GM21360 (cell line): ENCODE measurements around the gene RBBP8.

Source experiments
- ATAC-seq: cut with Tn5 transposase; IDR thresholded peaks from one replicate; pipeline ENCODE4 v1.9.1; 2021; ENCODE audit warnings: mild to moderate bottlenecking, moderate library complexity; ENCODE audit not compliant: unreplicated experiment

RBBP8 gene

DNA sequence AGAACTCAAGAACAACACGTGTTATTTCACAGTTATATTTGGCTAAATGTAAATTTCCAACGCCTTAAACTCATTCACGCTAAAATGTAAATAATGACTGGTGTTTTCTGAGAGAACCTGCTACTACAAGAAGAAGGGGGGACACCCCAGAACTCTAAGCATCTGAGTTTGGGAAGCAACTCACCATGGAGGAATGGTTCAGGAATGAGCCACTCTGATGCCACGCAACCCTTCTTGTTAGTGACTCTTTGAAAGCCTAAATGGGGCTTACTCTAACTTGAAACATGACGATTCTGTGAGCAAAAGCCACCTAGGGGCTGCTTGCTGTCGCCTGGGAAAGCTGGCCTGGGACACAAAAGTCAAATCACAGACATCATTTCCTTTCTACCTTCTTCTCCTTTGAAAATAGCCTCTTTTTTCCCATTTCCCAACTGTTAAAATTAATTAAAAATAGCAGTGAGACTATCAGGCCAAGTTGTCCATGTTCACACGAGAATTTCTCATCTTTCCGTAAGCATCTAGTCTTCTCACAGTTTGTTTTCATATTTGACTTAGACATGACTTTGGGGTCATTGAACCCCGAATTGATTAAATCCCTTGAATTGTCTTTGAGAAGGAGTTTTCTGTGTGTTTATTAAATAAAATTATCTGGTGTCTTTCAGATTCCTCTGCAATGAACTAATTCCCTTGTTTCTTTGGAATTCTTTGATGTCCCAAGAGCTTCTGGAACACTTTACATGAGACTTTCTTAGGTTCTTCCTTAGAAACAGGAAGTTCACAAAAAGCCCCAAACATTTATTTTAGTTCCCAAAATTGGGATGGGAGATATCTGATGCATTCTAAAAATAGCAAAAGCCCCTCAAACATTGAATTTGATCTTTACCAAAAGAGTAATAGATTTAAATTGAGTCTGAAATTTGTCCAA is 126.7 kb downstream of the RBBP8 start:
- no peak for ATAC-seq

DNA sequence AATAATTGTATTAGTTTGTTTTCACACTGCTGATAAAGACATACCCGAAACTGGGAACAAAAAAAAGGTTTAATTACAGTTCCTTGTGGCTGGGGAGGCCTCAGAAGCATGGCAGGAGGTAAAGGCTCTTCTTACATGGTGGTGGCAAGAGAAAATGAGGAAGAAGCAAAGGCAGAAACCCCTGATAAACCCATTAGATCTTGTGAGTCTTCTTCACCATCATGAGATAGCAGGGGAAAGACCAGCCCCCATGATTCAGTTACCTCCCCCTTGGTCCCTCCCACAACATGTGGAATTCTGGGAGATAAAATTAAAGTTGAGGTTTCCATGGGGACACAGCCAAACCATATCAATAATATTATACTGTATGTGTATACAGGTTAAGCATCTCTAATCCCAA is 128.9 kb downstream of the RBBP8 start:
- ATAC-seq: no peak

GRCh38 chr18:23063502-23063901 is 130.4 kb downstream of the RBBP8 start:
- no peak for ATAC-seq

DNA sequence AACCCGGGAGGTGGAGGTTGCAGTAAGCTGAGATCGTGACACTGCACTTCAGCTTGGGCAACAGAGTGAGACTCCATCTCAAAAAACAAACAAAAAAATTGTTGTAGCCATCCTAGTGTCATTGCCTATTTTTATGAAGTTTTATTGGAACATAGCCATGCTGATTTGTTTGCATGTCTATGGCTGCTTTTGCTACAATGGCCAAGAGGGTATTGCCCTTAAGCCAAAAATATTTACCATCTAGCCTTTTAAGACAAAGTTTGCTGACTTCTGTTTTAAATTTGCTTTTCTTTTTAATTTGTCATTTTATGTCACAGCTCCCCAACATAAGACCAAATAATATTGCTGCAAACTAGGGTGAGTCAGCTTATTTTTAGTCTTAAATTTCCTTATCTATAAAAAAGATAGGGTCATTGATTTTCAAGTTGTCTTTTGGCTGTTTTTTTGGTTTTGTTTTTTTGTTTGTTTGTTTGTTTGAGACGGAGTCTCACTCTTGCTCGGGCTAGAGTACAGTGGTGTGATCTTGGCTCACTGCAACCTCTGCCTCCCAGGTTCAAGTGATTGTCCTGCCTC is 132.2 kb downstream of the RBBP8 start:
- no peak for ATAC-seq

GRCh38 chr18:23066060-23066459 is 132.9 kb downstream of the RBBP8 start:
- no peak for ATAC-seq

- no peak for ATAC-seq
Measured at GRCh38 chr18:23066504-23067039, 133.4 kb downstream of the RBBP8 start.

DNA sequence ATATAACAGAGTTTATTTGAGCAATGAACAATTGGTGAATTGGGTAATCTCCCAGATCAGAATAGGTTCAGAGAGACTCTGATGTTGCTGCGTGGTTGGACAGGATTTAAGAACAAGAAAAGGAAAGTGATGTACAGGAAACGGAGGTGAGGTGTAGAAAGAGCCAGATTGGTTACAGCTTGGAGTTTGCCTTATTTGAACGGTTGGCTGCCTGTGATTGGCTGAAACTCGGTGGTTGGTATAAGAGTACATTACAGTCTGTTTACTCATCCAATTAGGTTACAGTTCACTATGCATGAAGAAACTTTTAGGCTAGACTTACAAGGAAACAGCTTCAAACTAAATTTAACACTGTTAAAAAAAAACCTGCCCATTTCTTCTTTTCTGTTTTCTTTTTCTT is 134.1 kb downstream of the RBBP8 start:
- ATAC-seq: no peak

- ATAC-seq: no peak
Measured at GRCh38 chr18:23068011-23068410, 134.9 kb downstream of the RBBP8 start.

- no peak for ATAC-seq
Measured at GRCh38 chr18:23068570-23069310, 135.6 kb downstream of the RBBP8 start.

DNA sequence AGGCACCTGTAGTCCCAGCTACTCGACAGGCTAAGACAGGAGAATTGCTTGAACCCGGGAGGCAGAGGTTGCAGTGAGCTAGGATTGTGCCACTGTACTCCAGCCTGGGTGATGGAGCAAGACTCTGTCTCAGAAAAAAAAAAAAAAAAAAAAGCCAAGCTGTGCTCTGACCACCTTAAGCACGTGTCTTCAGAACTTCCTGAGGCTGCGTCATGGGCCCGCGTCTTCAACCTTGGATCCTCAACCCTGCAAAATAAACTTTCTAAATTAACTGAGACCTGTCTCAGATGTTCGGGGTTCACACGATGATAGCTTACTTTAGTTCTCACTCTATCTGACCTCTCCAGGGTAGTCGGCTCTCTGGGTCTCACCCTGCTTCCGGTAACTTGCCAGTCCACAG is 136.4 kb downstream of the RBBP8 start:
- no peak for ATAC-seq

- no peak for ATAC-seq
Measured at GRCh38 chr18:23069898-23070297, 136.8 kb downstream of the RBBP8 start.

DNA sequence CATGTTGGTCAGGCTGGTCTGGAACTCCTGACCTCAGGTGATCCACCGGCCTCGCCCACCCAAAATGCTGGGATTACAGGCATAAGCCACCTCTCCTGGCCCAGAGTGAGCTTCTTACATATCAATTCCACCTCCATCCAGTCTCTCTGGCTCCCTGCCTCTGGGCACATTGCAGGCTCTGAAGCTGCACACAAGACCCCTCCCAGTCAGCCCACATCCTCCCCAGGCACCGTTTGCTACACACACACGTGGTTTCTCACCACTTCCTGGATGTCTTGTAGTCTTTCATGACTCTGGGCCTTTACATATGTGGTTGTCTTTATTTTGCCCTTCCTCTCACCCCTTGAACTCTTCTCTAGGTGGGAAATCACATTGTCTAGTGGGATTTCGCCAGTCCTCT is 138.2 kb downstream of the RBBP8 start:
- peak; percentile 96 for ATAC-seq

- no peak for ATAC-seq
Measured at GRCh38 chr18:23072079-23072478, 139.0 kb downstream of the RBBP8 start.

- no peak for ATAC-seq
Measured at GRCh38 chr18:23073996-23074606, 141.0 kb downstream of the RBBP8 start.
